Measurements from ENCODE around the gene ZMIZ1.
"Not testable (repeated sequence)": the region's sequence is repeated elsewhere in the genome, so short reads cannot be mapped to it uniquely, and the experiment has no call there.

The ZMIZ1 gene

GRCh38 chr10:79029478-79030390 lies 39.0 kb upstream of the ZMIZ1 start:
- no peak for DNase-seq (ENCODE audit: low spot score)

DNA sequence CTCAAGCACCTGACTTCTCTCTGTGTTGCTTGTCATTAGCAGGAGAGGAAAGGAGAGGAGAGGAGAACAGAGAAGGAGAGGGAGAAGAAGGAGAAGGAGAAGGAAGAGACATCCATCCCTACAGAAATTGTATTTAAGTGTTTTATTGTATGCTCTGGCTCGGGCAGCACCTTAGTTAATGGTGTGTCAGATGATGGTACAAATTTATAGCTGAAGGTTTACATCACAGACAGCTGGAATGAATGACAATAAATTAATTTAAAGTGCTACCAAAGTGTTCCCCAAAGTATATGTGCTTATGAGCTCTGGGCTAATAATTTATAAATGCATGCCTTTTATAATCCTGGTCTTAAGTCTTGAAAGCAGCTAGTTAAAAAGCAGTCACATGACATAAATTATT lies 38.1 kb upstream of the ZMIZ1 start:
- DNase-seq (ENCODE audit: low spot score), result no peak

GRCh38 chr10:79031723-79032122 lies 37.0 kb upstream of the ZMIZ1 start:
- DNase-seq (ENCODE audit: low spot score), result no peak

DNA sequence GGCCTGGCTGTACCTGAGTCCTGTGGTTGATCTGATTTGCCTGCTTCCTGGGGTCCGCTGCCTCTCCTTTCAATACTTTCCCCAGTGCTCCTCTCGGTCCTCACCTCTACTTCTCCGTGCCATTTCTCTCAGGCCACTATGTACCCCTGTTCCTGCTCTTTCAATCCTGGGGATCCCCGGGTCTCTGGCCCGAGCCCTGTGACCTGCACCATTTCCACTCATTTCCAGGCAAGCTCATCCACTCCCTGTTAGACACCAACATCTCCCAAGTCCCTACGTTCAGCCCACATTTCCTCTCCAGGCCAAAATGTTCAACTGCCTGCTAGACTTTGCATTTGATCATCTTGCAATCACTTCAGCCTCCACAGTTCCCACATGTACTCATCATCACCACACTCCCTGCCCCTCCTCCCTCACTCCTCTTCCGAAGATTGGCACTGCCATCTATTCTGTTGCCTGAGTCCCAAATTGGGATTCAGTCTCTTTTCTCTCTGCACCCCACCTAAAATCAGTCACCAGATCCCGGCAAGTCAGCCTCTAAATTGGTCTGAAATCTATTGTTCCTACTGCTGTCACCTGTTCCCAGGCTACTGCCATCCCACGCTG lies 34.4 kb upstream of the ZMIZ1 start:
- DNase-seq (ENCODE audit: low spot score), result no peak

DNA sequence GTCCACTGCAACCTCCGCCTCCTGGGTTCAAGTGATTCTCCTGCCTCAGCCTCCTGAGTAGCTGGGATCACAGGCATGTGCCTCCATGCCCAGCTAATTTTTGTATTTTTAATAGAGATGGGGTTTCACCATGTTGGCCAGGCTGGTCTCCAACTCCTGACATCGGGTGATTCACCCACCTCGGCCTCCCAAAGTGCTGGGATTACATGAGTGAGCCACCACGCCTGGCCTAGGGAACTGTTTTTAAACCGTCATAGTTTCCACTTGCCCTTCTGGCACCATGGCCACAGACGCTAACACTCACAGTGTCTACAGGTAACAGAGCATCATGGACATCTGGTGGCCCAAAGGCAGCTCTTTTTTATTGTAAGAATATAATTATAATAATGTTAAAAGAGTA lies 32.4 kb upstream of the ZMIZ1 start:
- DNase-seq (ENCODE audit: low spot score), result not testable (repeated sequence)

DNA sequence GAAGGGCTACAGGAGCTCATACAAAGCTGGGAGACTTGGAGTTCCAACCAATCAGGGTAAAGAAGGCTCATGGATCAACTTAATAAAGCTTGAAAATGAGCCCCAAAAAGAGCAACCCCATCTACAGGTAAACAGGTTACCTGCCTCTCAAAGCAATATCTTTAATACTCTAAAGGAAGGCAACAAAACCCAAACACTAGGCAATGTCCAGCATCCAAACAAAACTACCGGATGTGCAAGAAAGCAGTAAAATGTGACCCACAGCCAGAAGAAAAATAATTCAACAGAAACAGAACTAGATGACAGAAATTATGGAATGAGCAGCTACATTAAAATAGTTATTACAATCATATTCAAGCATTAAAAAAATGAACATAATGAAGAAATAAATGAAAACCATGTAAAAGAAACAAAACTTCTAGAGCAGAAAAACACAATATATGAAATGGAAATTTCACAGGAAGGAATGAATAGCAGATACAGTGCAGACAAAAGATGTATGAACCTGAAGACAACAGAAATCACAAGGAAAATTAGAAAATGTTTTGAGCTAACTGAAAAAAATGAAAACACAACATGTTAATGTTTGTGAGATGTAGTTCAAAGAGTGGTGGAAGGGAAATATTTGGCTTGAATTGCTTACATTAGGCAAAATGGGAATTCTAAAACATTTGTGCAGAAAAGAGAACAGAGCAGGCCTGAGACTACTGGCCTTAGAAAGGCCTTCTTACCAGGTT lies 30.5 kb upstream of the ZMIZ1 start:
- no peak for DNase-seq (ENCODE audit: low spot score)

- no peak for DNase-seq (ENCODE audit: low spot score)
Measured at GRCh38 chr10:79038841-79039201, 29.9 kb upstream of the ZMIZ1 start.

GRCh38 chr10:79042639-79043411 lies 25.9 kb upstream of the ZMIZ1 start:
- no peak for DNase-seq (ENCODE audit: low spot score)

- no peak for DNase-seq (ENCODE audit: low spot score)
Measured at GRCh38 chr10:79044036-79044632, 24.6 kb upstream of the ZMIZ1 start.

DNA sequence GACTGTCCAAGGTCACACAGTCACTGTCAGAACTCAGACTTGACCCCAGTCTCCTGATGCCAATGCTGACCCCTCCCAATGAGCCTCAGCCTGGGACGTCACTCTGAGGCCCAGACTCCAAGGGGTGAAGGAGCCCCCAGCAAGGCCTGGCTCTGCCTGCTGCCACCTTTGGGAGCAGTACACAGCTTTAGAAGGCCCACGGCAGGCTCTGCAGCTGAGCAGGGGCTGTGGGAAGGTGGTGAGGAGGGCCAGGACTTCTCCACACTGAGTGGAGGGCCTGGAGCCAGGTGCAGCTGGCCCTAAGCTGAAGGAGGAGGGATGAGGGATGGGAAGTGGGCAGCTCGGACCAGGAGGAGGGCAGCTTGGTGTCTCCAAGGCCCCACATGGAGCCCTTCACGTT lies 23.9 kb upstream of the ZMIZ1 start:
- no peak for DNase-seq (ENCODE audit: low spot score)

- DNase-seq (ENCODE audit: low spot score), result no peak
Measured at GRCh38 chr10:79045566-79046175, 23.1 kb upstream of the ZMIZ1 start.

- no peak for DNase-seq (ENCODE audit: low spot score)
Measured at GRCh38 chr10:79046326-79046725, 22.4 kb upstream of the ZMIZ1 start.

DNA sequence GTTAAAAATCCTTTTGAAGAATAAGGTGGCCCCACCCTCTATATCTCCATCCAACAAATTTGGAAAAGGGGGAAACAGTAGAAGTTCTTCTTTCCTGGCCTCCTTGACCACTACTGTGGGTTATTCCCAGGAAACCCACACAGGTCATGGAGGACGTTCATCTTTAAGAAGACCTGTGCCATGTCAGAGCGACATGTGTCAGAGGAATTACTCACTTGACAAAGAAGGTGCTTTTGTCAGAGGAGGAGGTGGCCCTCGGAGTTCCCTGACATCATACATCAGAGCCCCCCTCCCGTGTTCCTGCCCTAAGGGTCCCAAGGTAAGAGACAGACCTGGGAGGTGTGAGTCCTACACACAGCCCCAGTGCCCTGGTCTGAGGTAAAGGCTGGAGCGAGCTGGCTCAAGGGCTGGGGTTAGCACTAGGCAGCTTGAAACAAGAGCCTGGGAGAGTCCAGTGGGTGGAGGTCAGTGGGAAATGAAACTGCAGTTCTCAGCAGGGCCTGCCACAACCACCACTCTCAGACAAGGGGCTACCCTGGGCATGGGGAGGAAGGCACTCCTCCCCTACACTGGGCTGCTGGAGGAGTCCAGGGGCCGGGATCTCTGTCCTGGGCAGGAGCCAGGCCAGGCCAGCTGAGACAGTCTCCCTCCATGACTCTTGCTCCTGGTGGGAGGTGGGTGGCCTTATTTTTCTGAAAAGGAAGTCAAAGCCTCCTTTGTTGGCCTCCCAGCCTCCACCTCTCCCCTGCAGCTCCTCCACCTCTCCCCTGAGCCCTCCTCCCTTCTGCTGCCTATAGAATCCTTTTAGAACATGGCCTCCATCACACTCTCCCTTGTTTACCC lies 21.8 kb upstream of the ZMIZ1 start:
- no peak for DNase-seq (ENCODE audit: low spot score)

- DNase-seq (ENCODE audit: low spot score), result no peak
Measured at GRCh38 chr10:79047584-79047874, 21.2 kb upstream of the ZMIZ1 start.

GRCh38 chr10:79047875-79048638 lies 20.7 kb upstream of the ZMIZ1 start:
- DNase-seq (ENCODE audit: low spot score), result no peak

GRCh38 chr10:79048639-79049550 lies 19.9 kb upstream of the ZMIZ1 start:
- no peak for DNase-seq (ENCODE audit: low spot score)

GRCh38 chr10:79049931-79050895 lies 18.6 kb upstream of the ZMIZ1 start:
- no peak for DNase-seq (ENCODE audit: low spot score)

Data from RKO (cell line).